Peyer's patch (tissue), 4 donors: ENCODE results near the gene BPHL. TPM values are rescaled to one million over a fixed set of nuclear protein-coding genes. Genes with fewer than 3 reads are reported as not detected.
"Not testable (repeated sequence)": the region's sequence is repeated elsewhere in the genome, so short reads cannot be mapped to it uniquely, and the experiment has no call there.

Experiments
- DNase-seq, 3 donors: peaks; one replicate each; pipeline ENCODE4 v3.0.0-alpha.2; 2017 to 2019
- H3K27ac ChIP-seq, 4 donors: fragments of 200-600 bp; sonication (generic); one replicate each; pipeline ENCODE4 v1.5.1; 2016 to 2019
- H3K27me3 ChIP-seq, 2 donors: fragments of 200-600 bp; sonication (generic); one replicate each; pipeline ENCODE4 v1.5.1; 2019
- H3K36me3 ChIP-seq, 3 donors: fragments of 200-600 bp; sonication (generic); one replicate each; pipeline ENCODE4 v1.5.1; 2016 to 2019
- H3K4me1 ChIP-seq, 4 donors: fragments of 200-600 bp; sonication (generic); one replicate each; pipeline ENCODE4 v1.5.1; 2016 to 2019
- H3K4me3 ChIP-seq, 4 donors: fragments of 200-600 bp; sonication (generic); 1 replicate in 3 of 4; 2 replicates in 1 of 4; pipeline ENCODE4 v1.5.1; 2016 to 2019; ENCODE audit warnings: mild to moderate bottlenecking in 1 of 4
- H3K9me3 ChIP-seq, 4 donors: fragments of 200-600 bp; sonication (generic); one replicate each; pipeline ENCODE4 v1.5.1; 2016 to 2019; ENCODE audit warnings: mild to moderate bottlenecking in 1 of 4
- POLR2A ChIP-seq, 2 donors: fragments of 450-650 bp; IDR thresholded peaks; one replicate each; pipeline ENCODE4 v1.5.1; 2017; ENCODE audit warnings: antibody characterized with exemption in 2 of 2, mild to moderate bottlenecking in 2 of 2, moderate library complexity in 2 of 2
- total RNA-seq, 4 donors: library from RNA; depleted of rRNA; stranded (reverse); fragments of >200 nt; gene quantifications; one replicate each; pipeline ENCODE4 v1.1.0, GENCODE V29; 2016
- TF ChIP-seq, protein P1 (sequence below), 6 experiments: fragments of 450-650 bp in 4 of 6; fragments of 200-600 bp in 2 of 6; sonication (generic) in 1 of 6; IDR thresholded peaks; one replicate each; pipeline ENCODE4 v1.5.1; 2017 to 2019; ENCODE audit warnings: antibody characterized with exemption in 6 of 6, mild to moderate bottlenecking in 3 of 6, moderate library complexity in 1 of 6

Gene BPHL
- total RNA-seq, 4 donors from 2014 or later = 21.5 to 73.1 (median 68.2) TPM

GRCh38 chr6:3137057-3137777, 18.7 kb downstream of the BPHL start:
- H3K4me1 ChIP-seq = peaks cover 0 to 31% (median 4%) of the 10 kb centered on the region in 4 donors
- TF ChIP-seq POLR2A (IDR thresholded peaks at IDR 0.05) = no peak
- TF ChIP-seq, protein P1, sequence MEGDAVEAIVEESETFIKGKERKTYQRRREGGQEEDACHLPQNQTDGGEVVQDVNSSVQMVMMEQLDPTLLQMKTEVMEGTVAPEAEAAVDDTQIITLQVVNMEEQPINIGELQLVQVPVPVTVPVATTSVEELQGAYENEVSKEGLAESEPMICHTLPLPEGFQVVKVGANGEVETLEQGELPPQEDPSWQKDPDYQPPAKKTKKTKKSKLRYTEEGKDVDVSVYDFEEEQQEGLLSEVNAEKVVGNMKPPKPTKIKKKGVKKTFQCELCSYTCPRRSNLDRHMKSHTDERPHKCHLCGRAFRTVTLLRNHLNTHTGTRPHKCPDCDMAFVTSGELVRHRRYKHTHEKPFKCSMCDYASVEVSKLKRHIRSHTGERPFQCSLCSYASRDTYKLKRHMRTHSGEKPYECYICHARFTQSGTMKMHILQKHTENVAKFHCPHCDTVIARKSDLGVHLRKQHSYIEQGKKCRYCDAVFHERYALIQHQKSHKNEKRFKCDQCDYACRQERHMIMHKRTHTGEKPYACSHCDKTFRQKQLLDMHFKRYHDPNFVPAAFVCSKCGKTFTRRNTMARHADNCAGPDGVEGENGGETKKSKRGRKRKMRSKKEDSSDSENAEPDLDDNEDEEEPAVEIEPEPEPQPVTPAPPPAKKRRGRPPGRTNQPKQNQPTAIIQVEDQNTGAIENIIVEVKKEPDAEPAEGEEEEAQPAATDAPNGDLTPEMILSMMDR (IDR thresholded peaks at IDR 0.05) = no peak
- DNase-seq = no peak
- no peak overlapping the region for H3K4me3 ChIP-seq
- peaks cover 0 to 28% (median 0%) of the 10 kb centered on the region in 3 donors for H3K36me3 ChIP-seq
- no peaks in the 10 kb centered on the region for H3K27me3 ChIP-seq
- no peaks in the 10 kb centered on the region for H3K9me3 ChIP-seq
- no peak overlapping the region for H3K27ac ChIP-seq

DNA sequence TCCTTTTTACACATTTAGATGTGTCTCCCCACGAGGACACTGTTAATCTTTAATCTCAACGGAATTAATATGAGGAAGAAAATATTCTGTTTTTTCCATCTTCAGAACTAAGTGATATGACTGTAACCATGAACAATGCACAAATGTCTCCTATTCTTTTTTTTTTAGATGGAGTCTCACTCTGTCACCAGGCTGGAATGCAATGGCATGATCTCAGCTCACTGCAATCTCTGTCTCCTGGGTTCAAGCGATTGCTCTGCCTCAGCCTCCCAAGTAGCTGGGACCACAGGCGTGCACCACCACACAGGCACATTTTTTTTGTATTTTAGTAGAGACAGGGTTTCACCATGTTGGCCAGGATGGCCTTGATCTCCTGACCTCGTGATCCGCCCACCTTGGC, 19.4 kb downstream of the BPHL start:
- not testable (repeated sequence) for H3K27me3 ChIP-seq, H3K27ac ChIP-seq, DNase-seq, H3K4me3 ChIP-seq, H3K9me3 ChIP-seq
- Histone ChIP-seq H3K36me3 (peaks cover 0 to 30% (median 0%) of the 10 kb centered on the region in 3 donors), H3K4me1 (peaks cover 0 to 31% (median 4%) of the 10 kb centered on the region in 4 donors)

- no peak for DNase-seq
- Histone ChIP-seq H3K4me3 (no peak overlapping the region), H3K9me3 (no peaks in the 10 kb centered on the region), H3K27ac (peak overlapping the region in 3 of 4 donors; percentile 2 to 77 (median 73)), H3K4me1 (peaks cover 0 to 31% (median 4%) of the 10 kb centered on the region in 4 donors), H3K36me3 (peaks cover 0 to 34% (median 0%) of the 10 kb centered on the region in 3 donors), H3K27me3 (no peaks in the 10 kb centered on the region)
- no peak for TF ChIP-seq POLR2A (IDR thresholded peaks at IDR 0.05)
- TF ChIP-seq, protein P1 (IDR thresholded peaks at IDR 0.05) = no peak
Observed at GRCh38 chr6:3138341-3138740, 19.8 kb downstream of the BPHL start.

DNA sequence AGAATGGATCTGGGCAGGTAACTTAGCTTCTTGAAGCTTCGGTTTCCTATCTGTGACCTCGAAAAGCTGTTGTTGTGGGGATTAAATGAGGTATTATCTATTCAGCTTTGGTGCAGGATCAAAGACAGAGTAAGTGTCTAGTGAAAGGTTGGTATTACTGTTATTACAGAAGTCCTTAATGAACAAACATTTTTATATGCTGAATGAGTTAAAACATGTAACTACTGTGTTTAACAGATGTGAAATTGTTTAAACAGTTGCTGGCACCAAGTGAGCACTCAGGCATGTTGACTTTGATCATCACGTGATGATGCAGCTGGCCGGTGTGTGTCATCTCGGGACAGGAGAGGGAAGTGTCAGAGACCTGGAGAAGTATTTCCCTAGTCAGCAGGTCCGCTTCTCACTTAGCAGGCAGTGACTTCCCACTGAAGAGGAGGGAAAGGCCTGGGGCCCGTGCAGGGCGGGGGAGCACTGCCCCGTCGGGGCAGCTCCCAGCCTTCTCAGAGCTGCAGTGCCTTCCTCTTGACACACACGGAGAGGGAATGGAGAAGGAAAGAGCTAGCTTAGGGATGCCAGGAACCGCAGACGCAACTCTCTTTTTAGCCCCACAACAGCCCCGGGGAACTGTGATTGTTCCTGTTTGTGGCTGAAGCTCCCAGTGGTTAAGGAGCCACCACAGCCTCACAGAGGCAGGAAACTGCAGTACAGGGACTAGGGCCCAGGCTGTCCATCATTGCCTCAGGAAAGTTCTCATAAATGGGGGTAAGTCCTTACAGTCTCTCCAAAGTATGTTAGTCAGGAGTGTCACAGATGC, 20.8 kb downstream of the BPHL start:
- peak; percentile 51 to 92 (median 81) for DNase-seq
- H3K4me1 ChIP-seq = peaks cover 0 to 31% (median 4%) of the 10 kb centered on the region in 4 donors
- H3K4me3 ChIP-seq = no peak overlapping the region
- no peaks in the 10 kb centered on the region for H3K9me3 ChIP-seq
- peaks cover 0 to 41% (median 0%) of the 10 kb centered on the region in 3 donors for H3K36me3 ChIP-seq
- TF ChIP-seq POLR2A (IDR thresholded peaks at IDR 0.05) = peak in 1 of 2 donors; percentile 39
- TF ChIP-seq, protein P1 (IDR thresholded peaks at IDR 0.05) = no peak
- no peaks in the 10 kb centered on the region for H3K27me3 ChIP-seq
- peak overlapping the region in 3 of 4 donors; percentile 23 to 77 (median 73) for H3K27ac ChIP-seq

DNA sequence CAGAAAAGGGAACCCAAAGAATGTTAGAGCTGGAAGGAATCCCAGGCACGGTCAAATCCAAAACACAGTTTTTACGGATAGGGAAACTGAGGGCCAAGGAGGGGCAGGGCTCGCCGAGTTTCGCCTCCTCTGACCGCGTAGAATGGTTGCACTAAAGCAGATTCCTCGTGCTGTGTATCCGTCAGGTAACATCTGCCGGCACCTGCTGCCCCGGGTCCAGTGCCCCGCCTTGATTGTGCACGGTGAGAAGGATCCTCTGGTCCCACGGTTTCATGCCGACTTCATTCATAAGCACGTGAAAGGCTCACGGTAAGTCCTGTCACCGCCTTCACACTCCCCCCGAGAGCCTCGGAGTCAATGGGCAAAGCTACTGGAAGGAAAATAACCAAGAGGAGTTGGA, 21.7 kb downstream of the BPHL start:
- Histone ChIP-seq H3K9me3 (no peaks in the 10 kb centered on the region), H3K4me3 (no peak overlapping the region), H3K27me3 (no peaks in the 10 kb centered on the region), H3K4me1 (peaks cover 0 to 31% (median 4%) of the 10 kb centered on the region in 4 donors), H3K27ac (peak overlapping the region in 1 of 4 donors; percentile 73), H3K36me3 (peaks cover 0 to 45% (median 0%) of the 10 kb centered on the region in 3 donors)
- TF ChIP-seq POLR2A (IDR thresholded peaks at IDR 0.05) = no peak
- TF ChIP-seq, protein P1 (IDR thresholded peaks at IDR 0.05) = no peak
- DNase-seq = no peak

DNA sequence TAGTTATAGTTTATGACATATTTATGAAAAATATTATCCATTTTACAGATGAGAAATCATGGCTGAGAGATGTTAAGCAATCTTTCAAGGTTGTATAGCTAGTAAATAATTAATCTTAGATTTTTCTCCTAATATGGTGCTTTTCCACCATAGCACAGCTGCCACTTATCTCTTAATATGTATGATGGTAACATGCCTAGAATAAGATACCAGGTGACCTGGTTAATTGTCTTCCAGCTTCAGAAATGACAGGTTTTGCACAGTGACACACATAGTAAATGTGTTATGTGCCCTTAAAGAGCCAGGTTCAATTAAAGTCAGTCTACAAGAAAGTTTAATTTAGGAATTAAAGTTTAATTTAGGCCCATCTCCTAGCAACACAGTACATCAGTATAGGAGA, 24.0 kb downstream of the BPHL start:
- TF ChIP-seq POLR2A (IDR thresholded peaks at IDR 0.05) = no peak
- TF ChIP-seq, protein P1 (IDR thresholded peaks at IDR 0.05) = no peak
- Histone ChIP-seq H3K36me3 (peaks cover 0 to 38% (median 0%) of the 10 kb centered on the region in 3 donors), H3K27ac (no peak overlapping the region), H3K4me3 (no peak overlapping the region), H3K9me3 (no peaks in the 10 kb centered on the region), H3K4me1 (peaks cover 0 to 22% (median 4%) of the 10 kb centered on the region in 4 donors), H3K27me3 (no peaks in the 10 kb centered on the region)
- no peak for DNase-seq
